HG02840 (cell line): Measurements from ENCODE around the gene JARID2.

Experiments used
- ATAC-seq: cut with Tn5 transposase; IDR thresholded peaks from one replicate; pipeline ENCODE4 v1.9.1; 2021; ENCODE audit warnings: mild to moderate bottlenecking, moderate library complexity, moderate number of reproducible peaks; ENCODE audit not compliant: unreplicated experiment, low FRiP score

Gene JARID2

DNA sequence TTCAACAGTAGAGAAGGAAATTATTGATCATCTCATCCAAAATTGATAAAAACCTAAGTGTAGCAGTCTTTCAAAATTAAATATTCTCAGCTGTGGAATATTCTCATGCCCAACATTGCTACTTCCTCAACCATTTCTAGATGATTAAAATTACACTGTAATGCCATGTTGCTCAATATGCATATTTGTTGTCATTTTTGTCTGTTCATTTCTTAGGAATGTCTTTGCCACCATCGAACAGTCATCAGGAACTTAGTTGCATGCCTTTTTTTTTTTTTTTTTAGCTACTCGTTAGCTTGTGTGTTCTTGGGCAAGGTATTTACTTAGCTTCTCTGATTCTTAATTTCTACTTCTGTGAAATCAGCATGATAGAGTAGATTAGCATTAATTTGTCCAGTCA, 228.3 kb downstream of the JARID2 start:
- no peak for ATAC-seq

DNA sequence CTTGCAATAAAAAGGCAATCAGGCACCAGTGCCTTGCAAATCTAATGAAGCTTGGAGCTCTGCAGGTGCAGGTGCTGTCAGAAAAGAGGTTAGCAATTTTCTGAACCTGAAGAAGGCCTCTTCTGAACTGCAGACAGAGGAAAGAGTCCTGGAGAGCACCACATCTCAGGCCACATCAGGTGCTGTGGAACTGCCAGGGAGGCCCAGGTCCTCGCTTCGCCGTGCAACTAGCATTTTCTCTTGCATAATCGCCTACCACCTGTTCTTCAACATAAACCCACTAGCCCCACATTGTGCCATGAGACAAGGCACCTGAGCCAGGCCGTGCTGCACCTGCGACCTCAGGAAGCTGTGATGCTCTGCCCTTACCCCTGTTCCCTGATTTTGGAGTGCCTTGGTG, 229.4 kb downstream of the JARID2 start:
- no peak for ATAC-seq

DNA sequence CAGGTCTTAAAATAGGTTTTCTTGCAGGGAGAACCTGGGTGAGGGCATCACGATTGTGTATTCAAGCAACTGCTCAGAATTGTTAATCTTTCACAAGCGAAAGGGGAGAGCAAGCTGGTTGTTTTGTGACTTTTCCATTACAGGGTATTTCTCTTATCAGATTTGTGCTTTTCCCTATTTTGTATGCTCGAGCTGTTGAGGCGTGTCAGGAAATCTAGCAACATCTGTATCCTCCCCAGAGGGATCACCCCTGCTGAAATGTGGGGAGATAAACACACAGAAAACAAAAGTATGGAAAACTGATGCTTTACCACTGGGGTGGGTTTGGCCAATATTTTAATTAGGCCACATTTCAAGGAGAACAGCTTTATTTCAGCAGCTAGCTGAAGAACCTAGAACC, 230.0 kb downstream of the JARID2 start:
- no peak for ATAC-seq

DNA sequence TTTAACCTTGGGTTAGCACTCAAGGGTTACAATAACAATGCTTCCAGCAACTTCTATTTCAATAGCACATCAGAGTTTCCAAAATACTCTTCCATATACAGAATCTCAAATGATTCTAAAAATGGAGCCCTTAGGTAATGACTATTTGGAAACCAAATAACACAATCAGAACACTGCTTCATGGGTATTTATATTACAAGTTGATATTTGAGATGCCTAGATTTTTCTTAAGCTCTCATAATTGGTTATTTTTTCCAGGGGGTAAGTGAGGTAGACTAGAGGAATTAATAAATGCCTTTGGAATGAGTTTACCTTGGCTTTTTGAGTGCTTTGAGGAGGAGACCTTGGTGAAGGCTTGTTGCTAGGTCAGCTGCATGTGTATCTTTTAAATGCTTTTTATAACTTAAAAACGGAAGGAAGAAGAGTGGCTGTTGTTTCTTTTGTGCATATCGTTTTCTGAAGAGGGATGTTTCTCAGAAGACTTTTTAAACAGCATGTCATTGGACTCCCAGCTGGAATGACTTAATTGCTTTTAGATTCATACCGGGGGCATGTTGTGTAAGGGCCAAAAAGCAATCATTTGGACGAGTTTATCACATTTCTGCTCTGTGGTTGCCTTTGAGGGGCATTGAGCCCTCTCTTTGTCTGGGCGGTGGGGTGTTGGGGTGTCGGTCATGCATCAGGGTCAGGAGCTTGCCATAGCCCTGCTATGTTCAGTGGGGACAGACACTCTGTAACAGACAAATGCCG, 230.9 kb downstream of the JARID2 start:
- no peak for ATAC-seq

DNA sequence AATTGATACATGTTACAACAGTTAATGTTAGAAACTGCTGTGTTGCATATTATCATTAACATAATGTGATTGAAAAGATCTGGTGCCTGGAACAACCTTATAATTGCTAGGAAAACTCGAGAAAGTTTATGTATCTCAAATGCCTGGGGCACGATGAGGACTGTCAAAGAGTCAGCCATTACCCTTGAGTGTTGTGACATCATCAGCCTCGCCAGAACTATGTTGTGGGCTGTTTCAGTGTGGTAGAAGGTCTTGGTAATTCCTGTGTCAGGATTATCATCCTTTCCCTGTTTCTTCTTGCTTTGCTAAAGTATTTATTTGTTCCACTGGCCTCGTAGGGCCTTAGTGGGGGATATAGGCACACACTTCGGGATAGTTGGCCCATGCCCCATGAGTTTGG, 231.9 kb downstream of the JARID2 start:
- ATAC-seq, result no peak

DNA sequence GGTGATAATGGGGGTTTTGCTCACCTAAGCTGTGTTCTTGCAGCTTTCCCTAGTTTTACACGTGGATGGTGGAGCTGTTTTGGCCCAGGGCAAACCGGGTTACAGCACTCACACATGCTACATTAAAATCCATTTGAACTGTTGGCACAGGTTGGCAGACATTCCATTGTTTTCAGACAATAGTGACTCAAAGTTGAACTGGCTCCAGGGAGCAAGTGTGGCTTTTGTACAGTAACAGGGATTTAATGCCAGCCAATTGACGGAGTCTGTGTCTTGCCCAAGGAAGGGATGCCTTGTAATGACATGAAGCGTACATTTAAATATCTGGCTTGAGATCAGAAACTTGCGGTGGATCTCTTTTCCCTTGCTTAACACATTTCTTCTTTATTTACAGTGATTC, 233.9 kb downstream of the JARID2 start:
- no peak for ATAC-seq

DNA sequence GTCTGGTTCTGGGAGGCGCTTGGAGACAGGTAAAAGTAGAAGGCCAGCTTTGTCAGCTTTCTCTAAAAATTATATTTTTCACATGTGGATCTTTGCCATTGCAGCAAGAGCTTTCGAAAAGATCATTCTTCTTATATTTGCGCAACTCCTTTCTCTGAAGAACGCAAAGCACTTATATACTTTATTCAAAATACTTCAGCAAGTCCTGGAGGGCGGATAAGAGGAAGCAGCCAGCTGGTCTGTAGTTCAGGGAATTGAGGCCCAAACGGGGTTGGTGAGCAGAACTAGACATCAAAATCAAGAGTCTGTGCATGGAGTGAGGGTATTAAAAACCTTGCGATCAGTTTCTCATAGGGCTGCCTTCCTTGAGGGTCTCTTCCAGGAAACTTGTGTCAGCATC, 234.7 kb downstream of the JARID2 start:
- ATAC-seq, result no peak

DNA sequence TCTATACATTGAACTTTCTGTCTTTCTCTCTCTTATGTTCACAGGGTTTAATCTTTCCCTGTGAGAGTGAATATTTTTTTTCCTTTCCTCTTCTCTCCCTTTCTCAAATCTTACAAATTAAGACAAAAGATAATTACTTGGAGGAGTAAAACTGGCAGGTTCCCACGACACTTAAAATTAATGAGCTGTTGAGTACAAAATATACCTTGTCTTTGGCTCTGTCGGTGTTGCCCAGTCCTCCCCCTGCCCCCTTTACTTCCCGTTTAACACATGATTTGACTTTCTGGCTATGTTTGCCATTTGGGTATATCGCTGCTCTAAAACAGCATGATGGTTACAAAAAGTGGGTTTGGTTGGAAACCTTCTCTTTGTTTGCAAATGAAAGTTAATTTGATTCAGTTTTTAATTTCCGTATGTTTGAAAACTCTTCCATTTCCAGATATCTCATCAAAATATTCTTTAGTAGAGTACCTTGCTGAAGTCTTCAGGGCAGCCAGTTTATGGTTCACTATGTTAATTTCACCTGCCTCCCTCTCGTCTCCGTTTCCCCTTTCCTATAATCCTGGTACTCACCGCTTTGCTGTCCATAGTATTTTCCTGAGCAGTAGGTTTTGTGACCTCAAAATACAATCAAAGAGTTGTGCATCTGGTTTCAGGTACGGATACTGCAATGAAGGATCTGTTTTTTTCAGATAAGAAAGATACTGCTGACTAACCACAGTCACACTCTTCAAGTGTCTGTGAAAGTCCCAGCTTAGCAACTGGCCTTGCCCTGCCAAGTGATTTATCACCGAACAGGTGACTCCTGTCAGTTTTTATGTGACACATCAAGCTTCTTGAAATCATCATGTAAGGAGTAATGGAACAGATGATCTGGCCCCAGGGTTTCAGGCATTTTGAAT, 235.8 kb downstream of the JARID2 start:
- no peak for ATAC-seq

DNA sequence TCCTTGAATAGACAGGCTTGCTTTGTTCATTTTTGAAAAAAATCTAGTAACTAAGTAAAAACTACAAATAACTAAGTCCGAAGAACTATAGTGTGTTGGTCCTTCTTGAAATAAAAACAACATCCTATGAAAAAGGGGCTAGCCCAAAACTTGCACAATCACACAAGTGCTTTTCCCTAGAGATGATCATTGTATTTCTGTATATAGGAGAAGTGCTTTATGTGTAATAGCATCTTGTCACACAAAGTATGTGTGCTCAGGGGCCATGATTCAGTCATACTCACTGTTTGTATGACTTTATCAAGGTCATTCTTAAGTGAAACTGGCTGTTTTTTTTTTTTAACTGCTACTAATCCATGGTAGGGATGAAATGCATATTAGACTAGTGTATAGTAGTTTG, 237.2 kb downstream of the JARID2 start:
- ATAC-seq, result no peak

DNA sequence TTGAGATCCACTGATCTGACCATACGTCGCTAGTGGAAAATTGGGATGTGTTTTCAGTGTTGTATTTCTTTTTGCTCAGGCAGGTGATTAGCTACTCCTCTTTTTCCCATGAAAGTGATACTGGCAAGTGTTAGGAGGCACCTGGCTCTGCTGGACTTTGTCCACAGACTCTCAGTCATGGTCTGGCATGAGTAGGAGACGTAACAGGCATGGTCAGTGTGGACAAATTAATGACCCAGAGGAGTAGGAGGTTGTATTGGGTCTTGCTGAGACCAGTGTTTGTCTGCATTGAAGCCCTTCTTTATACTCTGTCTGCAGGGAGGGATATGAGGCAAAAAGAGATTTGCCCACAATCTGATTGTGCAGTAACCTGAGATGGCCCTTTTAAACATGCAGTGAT, 238.3 kb downstream of the JARID2 start:
- no peak for ATAC-seq

DNA sequence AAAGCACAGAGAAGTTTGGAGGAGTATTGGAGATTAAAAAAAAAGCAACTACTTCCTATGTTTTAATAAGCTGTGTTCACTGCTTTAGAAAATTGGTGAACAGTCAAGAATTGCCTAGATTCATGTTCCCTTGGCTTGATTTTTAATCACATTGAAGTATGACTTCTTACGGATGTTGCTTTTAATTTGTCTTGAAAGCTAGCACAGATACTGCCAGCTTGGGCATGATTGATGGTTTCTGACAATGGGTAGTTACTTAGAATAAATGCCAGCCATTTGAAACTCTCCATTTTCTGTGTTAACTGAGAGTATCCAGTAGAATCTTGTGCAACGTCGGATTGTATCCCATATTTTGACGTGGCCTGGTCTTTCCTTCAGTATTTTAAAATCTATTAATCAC, 239.0 kb downstream of the JARID2 start:
- ATAC-seq, result no peak

DNA sequence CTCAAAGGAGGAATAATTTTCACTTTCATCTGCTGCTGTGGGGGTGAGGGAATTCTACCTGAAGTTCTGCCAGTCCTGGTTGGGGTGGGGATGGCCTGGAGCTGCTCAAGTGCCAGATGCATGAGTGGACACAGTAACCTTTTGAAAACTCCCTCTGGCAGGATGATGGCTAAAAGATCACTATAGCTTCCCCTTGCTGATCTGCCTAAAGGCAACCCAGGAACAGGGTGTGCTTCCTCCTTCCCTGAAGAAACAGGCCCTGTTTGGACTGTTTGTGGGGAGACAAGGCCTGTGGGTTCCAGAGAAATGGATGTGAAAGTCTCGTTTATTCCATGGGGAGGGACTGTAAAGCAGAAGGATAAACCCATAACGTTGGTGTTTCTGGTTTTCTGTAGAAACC, 240.1 kb downstream of the JARID2 start:
- no peak for ATAC-seq

DNA sequence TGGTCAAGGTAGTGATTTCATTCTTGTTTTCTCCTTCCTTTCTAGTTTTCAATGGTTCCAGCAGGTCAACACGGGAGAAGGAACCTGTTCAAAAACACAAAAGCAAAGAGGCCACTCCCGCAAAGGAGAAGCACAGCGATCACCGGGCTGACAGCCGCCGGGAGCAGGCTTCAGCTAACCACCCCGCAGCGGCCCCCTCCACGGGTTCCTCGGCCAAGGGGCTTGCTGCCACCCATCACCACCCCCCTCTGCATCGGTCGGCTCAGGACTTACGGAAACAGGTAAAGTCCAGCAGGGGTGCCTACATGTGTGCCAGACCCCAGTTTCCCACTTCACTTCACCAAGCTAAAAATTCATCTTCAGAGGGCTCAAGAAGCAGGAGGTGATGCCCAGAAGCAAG, 241.4 kb downstream of the JARID2 start:
- ATAC-seq, result no peak

DNA sequence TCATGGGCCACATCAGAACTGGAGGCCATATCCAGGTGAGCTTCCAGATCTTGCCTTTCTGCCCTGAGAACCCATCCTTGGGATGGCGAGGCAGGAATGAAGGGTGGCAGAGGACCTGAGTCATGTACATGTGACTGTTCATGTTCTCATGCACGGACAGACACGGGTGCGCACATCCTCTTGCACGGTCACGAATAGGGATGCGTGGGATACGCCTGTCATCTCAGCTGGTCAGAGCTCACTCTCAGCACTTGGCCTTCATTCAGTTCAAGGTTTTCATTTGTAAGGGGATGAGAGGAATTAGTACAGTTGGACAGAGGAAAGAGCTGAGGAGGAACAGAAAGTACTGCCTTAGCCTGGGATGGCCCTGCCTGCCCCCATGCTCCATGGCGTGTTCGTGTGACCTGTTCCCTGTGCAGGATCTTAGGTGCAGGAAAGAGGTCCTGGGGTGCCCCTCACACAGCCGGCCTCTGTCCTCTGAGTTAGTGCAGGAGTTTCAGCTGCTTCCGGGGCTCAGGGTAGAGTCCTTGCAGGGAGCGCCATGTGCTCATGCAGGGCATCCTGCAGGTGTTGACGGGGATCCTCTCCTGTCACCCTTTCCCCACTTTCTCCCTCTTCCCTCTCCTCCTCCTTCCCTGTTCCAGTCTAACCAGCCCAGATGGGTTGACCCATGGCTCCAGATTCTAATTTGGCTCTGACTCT, 243.5 kb downstream of the JARID2 start:
- no peak for ATAC-seq

DNA sequence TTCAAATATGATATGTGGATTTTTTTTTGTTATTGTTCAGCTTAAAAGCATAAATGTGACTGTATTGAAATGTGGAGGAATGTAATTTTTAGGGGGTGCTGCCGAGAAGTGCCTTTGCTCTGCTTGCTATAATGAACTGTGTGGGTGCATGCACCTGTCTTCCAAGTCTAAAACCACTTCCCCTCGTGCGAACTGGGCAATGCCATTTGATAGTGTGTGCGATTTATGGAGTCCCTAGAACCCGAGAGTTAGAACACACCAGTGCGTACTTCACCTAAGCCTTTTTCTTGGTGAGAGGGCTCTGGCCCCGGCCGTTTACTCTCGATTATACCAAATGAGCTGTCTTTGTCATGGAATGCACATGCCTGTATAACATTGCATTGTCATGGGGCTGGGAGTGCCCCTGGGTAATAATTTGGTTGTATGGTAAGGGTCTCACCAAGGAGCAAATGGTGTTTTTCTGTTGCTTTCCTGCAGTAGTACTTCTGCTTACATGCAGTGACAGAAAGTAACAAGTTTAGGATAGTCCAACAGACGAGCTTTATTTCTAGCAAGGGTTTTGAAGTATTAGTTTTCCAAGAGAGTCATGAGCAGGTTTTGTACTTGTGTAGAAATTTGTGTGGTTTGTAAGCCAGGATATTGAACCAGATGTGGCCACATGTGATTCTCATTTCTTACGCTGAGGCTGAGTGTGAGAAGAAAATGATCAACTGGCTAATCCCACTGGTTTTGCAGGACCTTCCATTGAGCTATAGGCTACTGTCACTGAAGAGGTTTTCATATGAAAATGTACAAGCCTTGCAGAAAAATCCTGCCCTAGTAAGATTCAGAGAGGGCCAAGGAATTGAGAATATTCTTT, 244.6 kb downstream of the JARID2 start:
- ATAC-seq, result no peak

DNA sequence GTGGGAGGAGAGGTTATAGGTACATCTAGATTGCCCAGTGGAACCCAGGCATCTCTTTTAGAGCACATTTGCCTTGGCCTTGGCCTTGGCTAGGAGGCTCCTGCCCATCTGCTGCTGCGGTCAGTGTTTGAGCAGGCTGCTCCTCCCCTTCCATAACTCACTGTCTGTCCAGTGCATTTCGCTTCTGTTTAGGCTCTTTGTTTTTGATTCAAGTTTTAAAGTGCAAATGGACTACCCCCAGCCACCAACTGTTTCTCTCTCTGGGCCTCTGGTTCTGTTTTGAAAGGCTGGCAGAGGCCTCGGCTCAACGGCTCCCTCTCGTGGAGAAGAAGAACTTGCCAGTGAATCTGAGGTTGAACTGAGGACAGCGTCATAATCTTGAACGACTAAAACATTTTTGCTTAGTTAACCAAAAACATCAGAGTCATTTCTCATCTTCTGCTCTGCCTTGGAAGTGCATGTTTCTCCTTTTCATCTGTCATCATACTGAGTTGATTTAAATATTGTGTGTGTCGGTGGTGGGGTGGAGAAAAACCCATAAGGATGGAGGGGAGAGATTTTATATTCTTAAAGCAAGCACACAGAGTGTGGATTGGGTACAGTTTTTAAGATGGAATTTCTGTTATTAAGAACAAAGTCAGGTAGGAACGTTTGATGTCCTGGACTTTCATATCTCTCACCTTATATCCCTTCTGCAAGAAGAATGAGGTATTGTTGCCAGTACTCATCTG, 245.6 kb downstream of the JARID2 start:
- ATAC-seq, result no peak

DNA sequence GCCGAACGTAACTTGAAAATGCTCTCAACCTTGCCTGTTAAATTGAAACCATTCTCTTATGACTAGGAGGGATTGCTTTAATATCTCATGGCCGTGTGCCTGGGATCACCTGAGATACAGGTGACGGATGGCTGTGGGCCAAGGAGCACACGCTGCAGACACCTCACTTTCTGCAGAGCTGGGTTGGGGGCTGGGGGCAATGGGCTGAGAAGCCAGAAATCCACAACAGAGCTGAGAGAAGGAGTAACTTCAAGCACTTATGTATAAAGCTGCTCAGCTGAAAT, 246.1 kb downstream of the JARID2 start:
- ATAC-seq, result no peak

DNA sequence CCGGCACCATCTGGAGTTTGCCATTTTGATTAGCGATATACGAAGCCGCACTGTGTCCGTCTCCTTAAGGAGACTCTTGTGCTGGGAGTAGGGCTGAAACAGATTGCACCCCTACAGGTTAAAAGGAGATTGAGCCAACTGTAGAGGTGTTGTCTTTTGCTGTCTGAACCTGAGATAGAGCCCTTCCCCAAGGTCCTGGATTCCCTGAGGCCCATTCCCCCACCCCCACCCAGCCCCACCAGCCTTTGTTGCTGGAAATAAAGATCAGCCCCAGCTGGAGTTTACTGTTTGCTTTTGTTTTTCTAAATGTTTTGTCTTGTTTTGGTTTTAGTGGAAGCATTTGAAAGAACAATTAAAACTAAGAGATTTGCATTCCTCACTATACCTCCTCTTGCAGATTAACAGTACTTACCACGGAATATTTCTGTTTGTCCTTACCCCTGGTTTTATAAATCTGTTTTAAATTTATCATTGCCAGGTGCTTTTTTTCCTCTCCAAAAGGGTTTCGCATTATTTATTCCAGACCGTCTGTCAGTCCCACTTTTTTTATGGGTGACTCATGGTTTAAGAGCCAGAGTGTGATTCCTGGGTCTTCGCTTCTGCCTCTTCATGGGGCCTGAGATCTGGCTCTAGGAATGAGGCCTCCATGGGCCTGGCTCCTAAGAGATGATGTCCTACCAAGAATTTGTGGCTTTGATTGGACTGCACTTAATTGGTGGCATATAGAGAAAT, 247.7 kb downstream of the JARID2 start:
- ATAC-seq, result no peak

DNA sequence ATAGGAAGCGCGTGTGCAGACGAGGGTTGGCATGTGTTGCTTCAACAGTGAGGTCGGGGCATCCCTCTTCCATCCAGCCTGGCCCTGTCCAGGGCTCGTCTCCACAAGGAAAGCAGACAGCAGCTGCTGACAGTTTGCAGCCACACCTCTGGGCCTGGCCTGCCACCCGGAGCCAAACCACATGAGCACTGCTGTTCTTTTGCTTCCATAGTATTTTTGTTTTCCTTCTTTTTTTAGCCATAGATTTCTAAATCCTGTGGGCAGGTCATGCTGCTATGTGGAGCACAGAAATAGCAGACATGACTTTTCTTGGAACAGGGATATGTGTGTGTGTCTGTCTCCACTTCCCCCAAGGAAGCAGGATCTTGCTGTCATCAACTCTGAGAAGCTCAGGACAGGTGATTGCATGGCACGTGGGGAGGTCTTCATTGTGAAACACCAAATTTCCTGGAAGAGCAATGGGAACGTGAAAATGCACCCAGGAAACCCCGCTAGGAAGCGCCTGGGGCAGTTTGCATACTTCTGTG, 249.6 kb downstream of the JARID2 start:
- no peak for ATAC-seq
